ENCODE results near the gene SF3A1.

GRCh38 chr22:30337461-30337778 is 19.3 kb downstream of the SF3A1 start:
- TF ChIP-seq CTCF (IDR thresholded peaks at IDR 0.05; ENCODE audit: extremely low read depth in 1 of 2, insufficient read depth in 1 of 2, low read depth in 1 of 2, low read length in 2 of 2) (no peak), FOS (IDR thresholded peaks at IDR 0.05; ENCODE audit: borderline replicate concordance, insufficient read depth, low read length) (no peak), EZH2 (IDR thresholded peaks at IDR 0.05; ENCODE audit: borderline replicate concordance, low read depth, low read length, severe bottlenecking) (no peak)
